Non-pigmented ciliary epithelial cell (primary cell): ENCODE data around the gene RASD1.
"Not testable (repeated sequence)": the region's sequence is repeated elsewhere in the genome, so short reads cannot be mapped to it uniquely, and the experiment has no call there.

Source experiments
- DNase-seq: peaks from one replicate; pipeline ENCODE4 v3.0.0-alpha.2; 2010; ENCODE audit warnings: low read depth

The RASD1 gene

GRCh38 chr17:17497065-17497844 is 1.1 kb upstream of the RASD1 start:
- no peak for DNase-seq

DNA sequence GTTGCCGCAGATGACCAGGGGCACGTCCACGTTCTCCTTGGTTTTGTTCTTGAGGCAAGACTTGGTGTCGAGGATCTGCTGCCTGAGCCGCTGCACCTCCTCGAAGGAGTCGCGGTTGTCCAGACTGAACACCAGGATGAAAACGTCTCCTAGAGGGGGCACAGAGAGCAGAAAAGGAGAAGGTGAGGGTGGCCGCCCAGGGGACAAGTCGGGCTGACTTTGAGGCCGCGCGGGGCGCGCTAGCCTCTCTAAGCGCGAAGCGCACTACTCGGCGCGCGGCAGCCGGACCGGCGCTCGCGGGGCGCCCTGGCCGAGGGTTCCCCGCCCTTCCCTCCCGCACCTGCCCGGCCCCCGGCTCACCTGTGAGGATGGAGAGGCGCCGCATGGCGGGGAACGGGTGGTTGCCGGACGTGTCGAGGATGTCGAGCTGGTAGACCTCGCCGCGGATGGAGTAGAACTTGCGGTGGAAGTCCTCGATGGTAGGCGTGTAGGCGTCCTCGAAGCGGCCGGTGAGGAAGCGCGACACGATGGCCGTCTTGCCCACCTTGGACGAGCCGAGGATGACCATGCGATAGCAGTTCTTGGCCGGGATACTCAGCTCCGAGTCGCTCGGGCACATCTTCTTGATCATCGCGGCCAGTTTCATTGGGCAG is 533 bp downstream of the RASD1 start:
- DNase-seq: no peak

DNA sequence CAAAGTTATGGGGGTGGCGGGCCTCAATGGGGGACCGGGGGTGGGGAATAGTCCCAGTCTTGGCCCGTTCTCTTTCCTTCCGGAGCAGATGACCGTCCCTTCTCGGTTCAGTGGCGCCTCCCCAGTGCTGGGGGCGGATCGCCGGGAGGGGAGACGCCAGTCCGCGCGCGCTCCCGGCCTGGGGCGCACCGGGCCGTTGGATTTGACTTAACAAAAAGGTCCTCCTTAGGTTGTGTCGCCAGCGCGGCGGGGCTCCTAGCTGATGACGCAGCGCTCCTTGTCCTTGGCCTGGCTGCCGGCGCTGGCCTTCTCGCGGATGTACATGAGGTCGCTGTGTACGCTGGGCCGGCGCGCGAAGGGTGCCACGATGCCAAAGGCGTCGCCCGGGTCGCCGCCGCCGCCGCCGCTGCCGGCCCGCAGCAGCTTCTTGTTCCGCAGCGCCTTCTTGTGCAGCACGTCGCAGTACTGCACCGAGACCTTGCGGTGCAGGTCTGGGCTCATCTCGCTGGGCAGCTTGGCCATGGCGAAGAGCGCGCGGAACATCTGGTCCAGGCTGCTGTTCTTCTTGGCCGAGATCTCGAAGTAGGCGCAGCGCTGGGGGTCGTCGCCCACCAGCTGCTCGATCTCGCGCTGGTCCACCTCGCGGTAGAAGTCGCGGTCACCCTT is 1.2 kb downstream of the RASD1 start:
- DNase-seq: no peak

DNA sequence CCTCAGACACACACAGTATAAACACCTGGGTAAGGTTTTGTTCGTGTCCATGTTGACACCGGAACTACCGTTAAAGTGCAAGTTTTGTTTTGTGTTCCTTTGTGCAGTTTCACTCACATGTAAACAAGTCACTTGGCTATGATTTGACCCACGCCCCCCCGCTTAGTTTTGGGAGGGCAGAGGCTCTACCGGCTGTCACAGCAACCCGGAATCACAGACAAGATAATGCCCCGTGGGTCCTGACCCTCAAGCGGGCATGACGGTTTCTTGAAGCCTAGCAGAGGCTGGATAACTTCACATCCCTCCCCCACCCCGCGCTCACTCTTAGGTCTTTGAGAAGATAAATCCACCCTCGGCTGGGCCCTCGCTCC is 1.7 kb downstream of the RASD1 start:
- DNase-seq: no peak

- no peak for DNase-seq
Observed at GRCh38 chr17:17493986-17494466, 2.2 kb downstream of the RASD1 start.

- DNase-seq: no peak
Observed at GRCh38 chr17:17493249-17493985, 2.8 kb downstream of the RASD1 start.

DNA sequence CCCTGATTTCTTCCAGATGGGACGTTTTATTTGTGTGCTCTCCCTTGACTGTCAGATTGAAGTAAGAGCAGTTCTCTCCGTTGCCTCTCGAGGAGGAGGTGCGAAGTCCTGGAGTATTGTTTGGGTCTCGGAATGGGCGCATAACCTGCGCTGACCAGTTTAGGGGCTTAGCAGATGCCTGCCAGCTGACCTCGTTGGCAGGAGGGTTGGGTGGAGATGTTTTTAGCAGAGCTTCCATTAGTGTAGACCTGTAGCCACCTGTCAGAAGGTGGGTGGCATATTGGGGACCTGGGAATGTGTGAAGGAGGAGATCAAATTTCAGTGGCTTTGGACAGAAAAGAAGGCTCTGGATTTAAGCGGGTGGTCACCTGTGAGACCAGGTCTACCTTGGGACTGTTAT is 3.6 kb downstream of the RASD1 start:
- no peak for DNase-seq

DNA sequence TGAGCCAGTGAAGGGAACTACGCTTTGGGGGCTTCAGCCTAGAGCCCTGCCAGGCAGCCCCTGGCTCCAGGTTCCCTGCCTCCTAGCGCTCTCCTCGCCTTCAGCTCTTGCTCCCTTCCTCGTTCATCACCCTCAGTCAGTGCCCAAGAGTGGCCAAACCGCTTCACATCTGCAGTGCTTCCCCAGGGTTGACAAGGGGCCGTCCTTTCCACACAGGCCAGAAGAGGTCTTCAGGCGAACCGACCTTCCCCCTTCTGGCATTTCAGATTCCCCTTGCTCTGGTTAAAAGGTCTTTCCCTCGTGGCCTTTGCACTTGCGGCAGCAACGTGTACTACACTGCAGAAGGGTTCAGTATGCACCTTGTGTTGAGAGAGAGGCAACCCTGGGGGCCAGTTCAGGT is 4.1 kb downstream of the RASD1 start:
- DNase-seq: no peak

- DNase-seq: no peak
Observed at GRCh38 chr17:17491546-17491988, 4.6 kb downstream of the RASD1 start.

- DNase-seq: no peak
Observed at GRCh38 chr17:17491031-17491471, 5.1 kb downstream of the RASD1 start.

- no peak for DNase-seq
Observed at GRCh38 chr17:17487998-17488397, 8.2 kb downstream of the RASD1 start.

DNA sequence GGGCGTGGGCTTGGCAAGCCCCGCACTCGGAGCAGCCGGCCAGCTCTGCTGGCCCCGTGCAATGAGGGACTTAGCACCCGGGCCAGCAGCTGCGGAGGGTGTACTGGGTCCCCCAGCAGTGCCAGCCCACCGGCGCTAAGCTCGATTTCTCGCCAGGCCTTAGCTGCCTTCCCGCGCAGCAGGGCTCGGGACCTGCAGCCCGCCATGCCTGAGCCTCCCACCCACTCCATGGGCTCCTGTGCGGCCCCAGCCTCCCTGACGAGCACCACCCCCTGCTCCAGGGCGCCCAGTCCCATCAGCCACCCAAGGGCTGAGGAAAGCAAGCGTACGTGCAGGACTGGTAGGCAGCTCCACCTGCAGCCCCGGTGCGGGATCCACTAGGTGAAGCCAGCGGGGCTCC is 9.8 kb downstream of the RASD1 start:
- DNase-seq: not testable (repeated sequence)

- no peak for DNase-seq
Observed at GRCh38 chr17:17485420-17485819, 10.8 kb downstream of the RASD1 start.

DNA sequence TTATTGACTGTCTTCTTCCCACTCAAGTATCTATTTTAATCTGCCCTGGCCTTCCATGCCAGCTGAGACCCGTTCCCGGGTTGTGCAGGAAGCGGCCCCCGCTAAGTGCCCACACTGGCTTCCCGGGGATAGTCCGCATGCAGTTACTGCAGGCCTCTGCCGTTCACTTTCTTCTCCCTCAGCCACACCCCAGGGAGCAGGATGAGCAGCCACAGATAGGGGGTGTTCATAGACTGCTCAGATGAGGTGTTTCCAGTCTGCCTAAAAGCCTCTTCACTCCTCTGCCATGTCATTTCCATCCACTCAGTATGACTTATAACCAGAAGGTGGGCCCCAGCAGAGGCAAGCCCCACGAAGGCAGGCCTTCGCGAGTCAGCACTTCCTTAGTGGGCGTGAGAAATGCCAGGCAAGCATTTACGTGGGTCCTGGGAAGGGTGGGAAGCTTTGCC is 11.7 kb downstream of the RASD1 start:
- DNase-seq: no peak

- DNase-seq: no peak
Observed at GRCh38 chr17:17481860-17482259, 14.3 kb downstream of the RASD1 start.

DNA sequence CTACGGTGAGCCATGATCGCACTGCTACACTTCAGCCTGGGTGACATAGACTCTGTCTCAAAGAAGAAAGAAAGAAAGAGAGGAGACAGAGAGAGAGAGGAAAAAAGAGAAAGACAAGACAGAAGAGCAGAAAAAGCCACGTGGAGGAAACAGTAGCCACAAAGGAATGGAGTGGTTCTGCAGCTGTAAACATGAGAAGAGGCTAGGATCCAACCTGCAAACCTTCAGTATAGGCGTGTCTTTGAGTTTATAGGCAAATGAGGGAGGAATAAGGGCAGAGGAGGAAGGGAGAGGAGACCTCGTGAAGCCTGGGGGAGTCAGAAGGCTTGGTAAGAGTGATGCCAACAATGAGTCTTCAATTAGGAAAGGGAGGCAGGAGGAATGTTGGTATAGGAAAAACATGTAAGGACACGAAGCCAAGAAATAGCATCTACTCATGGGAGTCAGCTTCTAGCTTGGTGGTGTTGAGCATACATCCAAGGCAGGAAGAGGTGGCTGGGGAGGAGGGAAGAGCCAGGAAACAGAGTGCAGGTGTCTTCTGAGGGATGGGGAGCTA is 15.5 kb downstream of the RASD1 start:
- no peak for DNase-seq

DNA sequence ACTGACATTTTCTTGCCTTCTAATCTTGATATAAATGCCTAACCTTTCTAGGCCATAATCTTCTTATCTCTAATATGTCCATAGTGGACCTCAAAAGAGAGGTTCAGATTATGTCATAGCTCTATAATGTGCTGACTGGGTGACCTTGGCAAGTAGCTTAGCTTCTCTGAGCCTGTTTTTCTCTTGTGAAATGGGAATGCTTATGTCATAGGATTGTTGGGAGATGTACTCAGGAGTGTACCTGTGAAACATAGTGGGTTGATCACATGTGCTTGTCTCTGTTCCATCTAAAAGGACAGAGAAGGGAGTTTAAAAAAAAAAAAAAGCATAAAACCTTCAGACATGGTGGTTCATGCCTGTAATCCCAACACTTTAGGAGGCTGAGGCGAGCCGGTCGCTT is 17.0 kb downstream of the RASD1 start:
- no peak for DNase-seq

DNA sequence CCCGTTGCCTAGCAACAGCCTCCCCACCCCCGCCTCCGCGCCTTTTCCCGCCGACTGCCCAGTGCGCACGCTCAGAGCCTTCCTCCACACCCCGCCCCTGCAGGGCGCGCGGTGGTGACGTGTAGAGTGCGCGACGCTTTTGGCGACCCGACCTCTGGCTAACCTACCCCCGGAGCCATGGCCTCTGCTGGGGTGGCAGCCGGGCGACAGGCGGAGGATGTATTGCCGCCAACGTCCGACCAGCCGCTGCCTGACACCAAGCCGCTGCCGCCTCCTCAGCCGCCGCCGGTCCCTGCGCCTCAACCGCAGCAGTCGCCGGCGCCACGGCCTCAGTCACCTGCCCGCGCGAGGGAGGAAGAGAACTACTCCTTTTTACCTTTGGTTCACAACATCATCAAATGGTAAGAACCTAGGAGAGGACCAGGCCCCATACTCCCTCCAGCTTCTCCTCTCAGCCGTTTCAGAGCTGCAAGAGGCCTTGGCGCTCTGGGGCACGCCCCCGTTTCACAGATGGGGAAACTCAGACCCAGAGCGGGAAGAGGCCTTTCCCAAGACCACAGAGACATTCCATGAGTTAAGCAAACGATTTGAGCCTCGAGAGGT is 19.2 kb downstream of the RASD1 start, which contains the start of gene MED9:
MED9 (plus strand) TSS at position 136 of the 603 bp plus-strand sequence; CDS start at position 178, 42 bp downstream.
- DNase-seq: peak; percentile 37

DNA sequence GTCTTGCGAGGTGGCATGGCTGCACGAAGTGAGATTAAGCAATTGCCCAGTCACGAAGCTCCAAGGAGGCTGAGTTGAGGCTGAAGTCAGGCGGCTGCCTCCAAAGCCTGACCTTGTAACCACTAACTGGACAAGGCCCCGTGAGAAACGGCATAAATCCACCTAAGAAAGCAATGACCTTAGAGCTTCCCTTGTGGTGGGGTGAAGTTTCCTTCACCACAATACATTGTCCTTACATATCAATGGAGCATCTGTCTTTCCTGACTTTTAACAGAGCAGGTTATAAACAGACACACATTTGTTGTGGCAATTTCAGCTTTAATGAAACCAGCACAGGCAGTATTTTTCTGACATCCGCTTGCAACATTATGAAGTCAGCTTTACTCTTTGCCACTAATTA is 21.9 kb downstream of the RASD1 start:
- DNase-seq: no peak

- DNase-seq: no peak
Observed at GRCh38 chr17:17472333-17472920, 23.8 kb downstream of the RASD1 start.

GRCh38 chr17:17469996-17470395 is 26.2 kb downstream of the RASD1 start:
- no peak for DNase-seq
